HK-2 (cell line): ENCODE data around the gene SPIRE2.
"Not testable (repeated sequence)": the region's sequence is repeated elsewhere in the genome, so short reads cannot be mapped to it uniquely, and the experiment has no call there.

Experiments
- DNase-seq: peaks from one replicate; pipeline ENCODE4 v3.0.0-alpha.2; 2018; ENCODE audit not compliant: unreplicated experiment

SPIRE2 gene

DNA sequence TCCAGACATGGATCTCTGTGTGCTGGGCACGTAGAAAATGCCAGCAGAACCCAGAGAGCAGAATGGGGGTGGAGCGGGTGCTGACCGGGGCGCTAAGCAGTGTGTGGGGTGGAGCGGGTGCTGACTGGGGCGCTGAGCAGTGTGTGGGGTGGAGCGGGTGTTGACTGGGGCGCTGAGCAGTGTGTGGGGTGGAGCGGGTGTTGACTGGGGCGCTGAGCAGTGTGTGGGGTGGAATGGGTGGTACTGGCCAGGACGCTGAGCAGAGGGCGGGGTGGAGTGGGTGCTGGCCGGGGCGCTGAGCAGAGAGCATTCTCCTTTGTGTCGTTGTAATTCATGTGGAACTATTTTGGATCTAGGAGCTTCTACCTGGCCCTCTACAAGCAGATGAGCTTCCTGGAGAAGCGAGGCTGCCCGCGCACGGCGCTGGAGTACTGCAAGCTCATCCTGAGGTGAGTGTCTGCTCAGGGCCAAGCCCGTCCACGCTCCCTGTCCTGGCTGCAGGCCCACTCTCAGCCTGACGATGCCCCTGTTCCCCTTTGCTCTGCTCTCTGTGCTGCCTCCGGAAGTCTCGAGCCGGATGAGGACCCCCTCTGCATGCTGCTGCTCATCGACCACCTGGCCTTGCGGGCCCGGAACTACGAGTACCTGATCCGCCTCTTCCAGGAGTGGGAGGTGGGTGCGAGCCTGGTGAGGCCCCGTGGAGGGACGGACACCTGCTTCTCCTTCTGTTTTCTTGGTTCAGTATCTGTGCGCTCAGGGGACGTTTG, 70.1 kb downstream of the SPIRE2 start:
- DNase-seq, result no peak

DNA sequence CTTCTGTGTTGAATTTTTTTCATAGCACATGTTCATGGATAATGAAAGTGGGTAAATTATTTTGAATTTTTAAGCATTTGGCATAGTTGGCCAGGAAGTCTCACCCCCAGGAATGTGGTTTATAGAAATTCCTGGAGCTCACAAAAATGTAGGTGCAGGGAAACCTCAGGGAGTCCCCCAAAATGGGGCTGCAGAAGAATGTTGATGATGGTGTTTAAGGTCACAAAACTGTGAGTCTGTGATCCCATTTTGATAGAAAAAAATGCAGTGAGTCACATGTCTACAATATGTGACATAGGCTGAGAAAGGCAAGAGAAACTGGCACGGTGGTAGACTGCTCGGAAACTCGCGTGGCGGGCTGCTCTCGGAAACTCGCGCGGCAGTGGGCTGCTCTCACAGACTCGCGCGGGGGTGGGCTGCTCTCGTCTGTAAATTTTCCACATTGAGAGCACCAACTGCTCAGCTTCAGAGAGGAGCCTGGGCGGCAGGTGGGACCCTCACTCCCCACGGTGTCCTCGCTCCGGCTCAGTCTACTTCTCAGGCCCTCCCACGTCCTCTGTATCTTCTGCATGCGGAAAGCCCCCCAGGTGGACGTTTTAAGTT, 71.7 kb downstream of the SPIRE2 start:
- DNase-seq, result no peak

DNA sequence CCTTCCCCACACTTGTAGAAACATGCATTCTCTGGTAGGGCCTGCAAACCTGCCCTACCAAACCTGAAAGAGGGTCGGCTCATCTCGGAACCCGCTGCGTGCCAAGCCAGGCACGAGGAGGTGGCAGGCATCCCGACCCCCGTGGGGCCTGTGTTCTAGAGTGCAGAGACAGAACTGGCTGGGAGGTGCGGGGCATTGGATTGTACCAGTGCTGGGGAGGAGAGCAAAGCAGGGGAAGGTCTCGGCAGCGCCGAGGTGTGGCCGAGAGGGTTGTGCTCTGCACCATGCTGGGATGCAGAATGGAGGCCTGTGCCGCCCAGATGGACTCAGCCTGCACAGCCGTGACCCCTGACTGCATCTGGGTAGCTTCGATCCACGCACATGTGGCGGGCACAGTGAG, 72.6 kb downstream of the SPIRE2 start:
- no peak for DNase-seq

DNA sequence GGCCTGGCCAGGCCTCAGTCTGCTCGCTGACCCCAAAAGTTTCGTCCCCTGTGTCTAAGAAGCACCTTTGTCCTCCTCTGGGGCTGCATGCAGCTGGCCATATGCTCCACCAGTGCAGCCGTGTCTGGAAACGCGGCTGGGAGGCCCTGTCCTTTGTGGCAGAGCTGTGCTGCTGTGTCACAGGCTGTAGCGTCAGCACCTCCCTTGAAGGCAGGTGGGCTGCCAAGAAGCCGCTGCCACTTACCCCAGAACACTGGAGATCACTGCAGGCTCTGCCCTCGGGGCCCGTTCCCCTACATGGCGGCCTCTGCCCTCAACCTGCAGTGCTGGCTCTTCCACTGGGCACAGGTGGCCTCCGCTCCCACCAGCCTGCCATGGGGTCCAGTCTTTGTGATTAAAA, 74.7 kb downstream of the SPIRE2 start:
- DNase-seq, result no peak

DNA sequence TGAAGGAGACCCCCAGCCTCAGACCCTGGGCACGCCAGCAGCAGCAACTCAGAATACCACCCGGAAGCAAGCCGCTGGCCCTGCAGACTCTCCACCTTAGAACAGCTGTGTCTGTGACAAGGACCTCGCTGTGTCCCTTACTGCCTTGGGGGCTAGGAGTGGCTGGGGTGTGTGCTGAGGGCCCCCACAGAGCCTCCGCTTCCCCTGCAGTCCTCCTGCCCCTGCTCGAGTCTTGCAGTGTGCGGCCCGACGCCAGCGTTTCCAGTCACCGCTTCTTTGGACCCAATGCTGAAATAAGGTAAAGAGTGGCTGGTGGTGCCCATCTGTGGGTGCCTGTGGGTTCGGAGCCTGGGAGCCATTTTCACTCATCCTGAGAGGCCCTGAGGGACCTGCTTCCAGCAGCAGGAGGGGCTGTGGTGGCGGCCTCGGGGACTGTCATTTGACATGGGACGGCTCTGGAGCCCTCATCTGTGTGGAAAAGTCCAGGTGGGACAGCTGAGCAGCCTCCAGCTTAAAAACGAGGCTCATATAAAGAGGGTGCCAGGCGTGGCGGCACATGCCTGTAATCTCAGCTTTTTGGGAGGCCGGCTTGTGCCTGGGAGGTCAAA, 75.7 kb downstream of the SPIRE2 start:
- no peak for DNase-seq

DNA sequence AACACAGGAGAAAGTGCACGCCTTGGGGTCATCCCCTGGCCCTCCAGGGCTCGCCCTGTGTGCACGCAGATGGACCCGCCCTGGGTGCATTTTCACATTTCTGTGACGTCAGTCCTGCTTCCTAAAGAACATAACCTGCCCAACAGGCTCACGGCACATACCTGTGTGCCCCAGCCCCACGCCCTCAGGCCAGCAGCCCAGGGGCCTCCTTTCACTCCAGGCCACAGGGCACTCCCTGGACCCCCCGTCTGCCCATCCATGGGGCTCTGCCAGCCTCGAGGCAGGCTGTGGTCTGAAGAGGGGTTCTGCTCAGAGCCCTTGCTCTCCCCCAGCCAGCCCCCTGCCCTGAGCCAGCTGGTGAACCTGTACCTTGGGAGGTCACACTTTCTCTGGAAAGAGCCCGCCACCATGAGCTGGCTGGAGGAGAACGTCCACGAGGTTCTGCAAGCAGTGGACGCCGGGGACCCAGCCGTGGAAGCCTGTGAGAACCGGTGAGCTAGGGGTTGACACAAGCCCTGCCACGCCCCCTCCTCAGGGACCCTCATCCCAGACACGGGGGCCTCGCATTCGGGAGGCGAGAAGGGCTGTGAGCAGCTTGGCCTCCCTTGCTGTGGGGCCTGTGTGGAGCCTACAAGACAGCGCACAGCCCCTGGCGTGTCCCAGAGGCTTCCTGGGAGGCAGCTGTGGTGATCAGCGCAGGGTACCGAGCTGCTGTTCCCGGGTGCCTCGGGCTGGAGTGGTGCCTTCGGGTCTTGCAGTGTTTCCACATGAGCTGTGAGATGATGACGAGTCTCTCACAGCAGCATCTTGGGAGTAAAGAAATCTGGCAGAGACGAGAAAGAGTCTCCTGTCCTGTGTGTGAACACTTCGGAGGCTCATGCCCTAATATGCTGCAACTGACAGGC, 76.6 kb downstream of the SPIRE2 start:
- DNase-seq, result no peak

DNA sequence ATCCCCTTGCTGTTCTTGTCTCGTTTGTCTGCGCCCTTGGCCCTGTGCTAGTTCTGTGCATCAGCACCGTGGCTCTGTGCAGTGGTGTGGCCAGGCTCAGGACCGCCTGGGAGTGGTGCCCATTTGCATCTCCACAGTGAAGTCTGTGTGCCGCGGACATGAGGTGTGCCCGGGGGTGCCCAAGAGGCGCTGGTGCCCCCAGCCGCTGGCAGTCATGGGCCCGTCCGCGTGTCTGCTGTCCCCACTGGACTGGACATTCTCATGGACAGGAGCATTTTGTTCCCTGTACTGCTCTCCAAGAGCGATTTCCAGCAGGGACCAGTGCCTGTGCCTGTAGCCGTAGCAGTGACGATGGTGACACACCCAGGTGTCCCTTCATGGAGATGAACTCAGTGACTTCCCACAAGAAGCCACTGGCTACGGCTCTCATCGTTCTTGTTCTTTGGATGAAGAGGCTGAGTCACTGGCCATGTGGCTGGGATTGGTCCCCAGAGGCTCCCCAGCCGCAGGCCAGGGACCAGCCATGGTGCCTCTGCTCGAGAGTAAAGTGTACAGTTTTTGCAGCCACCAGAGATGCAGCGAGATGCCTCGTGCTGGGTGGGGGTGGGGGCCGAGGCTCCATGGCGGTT, 77.3 kb downstream of the SPIRE2 start:
- DNase-seq, result no peak

DNA sequence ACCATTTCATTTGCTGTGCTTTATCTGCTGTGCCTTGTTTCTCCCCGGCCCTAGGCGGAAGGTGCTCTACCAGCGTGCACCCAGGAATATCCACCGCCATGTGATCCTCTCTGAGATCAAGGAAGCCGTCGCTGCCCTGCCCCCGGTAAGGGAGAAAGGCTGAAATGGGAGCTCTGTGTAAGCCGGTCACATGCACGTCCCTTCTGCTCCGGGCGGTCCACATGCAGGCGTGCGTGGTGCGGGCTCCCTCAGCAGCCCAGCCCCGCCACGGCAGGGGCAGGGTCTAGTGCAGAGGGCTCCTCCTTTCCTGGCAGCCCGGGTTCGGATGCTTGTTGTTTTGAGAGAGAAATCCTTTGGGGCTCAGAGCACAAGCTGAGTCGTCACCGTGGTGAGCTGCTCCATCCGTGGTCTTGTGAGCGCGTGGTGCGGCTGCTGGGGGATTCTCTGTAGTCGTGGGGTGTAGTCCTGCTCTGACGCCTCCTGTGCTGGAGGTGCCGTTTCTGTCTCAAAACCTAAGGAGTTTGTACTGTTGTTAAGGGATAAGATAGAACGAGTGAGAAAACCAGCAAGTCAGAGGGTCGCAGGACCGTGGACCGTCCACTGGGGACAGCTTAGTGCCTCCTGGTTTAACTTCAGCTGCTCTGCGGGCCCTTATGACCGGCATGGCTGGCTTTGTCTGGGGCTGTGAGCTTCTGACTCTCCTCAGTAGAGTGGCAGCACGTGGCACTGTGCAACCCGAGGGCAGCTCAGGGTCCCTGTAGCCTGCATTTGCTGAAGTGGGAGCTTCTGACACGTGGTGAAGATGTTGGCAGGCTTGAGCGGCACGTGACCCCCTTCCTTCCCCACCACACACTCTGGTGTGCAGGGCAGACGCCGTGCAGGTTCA, 78.1 kb downstream of the SPIRE2 start:
- DNase-seq, result no peak

DNA sequence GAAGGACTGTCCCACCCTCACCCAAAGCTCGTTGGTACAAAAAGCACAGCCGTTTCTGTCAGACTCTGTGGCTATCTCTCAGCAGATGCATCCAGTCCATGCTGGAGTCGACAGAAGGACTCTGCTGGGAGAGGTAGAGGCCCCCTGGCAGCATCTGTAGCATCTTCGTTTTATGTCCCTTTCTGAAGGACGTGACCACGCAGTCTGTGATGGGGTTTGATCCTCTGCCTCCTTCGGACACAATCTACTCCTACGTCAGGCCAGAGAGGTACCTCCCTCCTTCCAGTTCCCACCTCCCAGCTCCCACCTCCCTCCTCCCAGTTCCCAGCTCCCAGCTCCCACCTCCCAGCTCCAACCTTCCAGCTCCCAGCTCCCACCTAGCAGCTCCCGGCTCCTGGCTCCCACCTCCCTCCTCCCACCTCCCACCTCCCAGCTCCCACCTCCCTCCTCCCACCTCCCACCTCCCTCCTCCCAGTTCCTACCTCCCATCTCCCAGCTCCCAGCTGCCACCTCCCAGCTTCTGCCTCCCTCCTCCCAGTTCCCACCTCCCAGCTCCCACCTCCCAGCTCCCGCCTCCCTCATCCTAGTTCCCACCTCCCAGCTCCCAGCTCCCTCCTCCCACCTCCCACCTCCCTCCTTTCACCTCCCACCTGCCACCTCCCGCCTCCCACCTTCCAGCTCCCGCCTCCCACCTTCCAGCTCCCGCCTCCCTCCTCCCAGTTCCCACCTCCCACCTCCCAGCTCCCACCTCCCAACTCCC, 79.0 kb downstream of the SPIRE2 start:
- DNase-seq, result no peak

DNA sequence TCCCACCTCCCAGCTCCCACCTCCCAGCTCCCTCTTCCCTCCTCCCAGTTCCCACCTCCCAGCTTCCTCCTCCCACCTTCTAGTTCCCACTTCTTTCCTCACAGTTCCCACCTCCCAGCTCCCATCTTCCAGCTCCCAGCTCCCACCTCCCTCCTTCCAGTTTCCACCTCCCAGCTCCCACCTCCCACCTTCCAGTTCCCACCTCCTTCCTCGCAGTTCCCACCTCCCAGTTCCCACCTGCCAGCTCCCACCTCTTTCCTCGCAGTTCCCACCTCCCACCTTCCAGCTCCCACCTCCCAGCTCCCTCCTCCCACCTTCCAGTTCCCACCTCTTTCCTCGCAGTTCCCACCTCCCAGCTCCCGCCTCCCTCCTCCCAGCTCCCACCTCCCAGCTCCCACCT, 80.0 kb downstream of the SPIRE2 start:
- DNase-seq, result no peak

DNA sequence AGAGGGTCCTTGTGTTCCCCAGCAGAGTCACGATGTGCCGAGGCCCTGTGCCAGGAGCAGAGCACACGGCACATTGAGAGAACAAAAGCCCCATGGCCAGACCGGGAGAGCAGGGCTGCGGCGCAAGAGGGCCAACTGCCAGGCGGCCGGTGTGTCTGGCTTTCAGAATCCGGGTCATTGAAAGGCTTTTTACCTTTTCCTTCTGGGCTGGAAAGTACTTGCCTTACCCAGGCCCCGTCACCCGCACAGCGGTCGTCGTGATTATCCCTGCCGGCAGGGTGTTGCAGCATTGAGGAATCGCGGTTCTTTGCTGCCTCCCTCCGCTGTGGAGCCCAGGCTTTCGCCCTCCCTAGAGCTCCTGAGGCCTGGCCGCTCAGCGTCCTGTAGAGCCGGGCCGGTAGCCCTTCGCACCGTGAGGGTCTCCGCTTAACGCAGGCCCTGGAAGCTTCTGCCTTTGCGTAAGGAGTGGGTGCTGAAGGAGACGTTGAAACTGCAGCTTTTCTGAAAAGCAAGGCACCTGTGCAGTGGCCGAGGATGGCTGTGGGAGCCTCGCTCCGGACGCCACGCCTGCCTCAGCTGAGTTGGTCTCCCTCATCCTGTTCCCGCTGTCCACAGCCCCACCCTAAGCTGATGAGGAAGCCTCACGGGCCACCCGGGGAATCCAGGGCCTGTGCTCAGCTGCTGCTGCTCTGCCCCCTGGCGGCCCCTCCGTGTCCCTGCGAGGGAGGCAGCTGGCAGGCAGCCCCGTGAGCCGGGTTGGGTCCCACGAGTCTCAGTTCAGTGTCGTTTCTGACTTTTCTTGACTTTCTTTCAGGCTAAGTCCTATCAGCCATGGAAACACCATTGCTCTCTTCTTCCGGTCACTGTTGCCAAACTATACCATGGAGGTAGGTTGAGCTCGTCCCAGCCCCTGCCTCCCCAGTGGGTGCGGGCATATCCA, 81.8 kb downstream of the SPIRE2 start:
- DNase-seq, result peak; percentile 55

DNA sequence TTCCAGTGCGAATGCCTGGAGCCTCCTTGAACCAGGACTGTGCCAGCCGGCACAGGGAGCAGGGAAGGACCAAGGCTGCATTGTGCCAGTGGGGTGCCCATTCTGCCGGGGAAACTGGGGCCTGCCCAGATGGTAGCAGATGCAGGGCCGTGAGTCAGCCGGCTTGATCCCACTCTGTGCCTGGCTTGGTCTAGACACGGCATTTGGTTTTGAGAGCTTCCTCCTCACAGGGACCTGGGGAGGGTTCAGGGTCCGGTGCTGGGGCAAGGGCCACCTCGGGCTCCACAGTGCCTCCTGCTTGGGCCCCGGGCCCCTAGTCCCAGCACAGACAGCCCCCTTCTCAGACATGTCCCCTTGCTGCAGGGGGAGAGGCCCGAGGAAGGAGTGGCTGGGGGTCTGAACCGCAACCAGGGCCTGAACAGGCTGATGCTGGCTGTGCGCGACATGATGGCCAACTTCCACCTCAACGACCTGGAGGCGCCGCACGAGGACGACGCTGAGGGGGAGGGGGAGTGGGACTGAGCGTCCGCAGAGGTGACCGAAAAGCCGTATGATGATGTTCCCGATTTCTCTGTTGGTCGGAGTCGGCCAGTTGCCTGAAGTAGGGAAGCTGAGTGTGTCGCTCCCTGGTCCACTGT, 82.6 kb downstream of the SPIRE2 start:
- DNase-seq, result no peak

DNA sequence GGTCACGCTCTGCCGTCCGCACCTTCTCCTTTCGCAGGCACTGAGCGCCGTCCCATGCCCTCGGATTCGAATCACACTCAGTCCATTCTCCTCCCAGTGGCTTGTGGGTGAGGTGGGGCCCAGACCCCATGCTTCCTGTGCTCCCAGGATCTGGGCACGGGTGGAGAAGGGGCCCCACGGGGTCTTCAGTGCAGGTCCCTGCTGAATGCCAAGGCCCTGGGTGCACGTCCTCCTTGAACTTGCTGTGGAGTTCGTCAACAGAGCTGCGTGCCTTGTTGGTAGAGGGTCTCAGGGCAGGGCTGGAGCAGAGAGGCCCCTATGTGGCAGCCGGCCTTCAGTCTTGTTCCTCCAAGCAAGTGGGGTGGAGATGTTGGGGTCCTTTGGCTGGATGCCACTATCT, 83.1 kb downstream of the SPIRE2 start:
- no peak for DNase-seq

DNA sequence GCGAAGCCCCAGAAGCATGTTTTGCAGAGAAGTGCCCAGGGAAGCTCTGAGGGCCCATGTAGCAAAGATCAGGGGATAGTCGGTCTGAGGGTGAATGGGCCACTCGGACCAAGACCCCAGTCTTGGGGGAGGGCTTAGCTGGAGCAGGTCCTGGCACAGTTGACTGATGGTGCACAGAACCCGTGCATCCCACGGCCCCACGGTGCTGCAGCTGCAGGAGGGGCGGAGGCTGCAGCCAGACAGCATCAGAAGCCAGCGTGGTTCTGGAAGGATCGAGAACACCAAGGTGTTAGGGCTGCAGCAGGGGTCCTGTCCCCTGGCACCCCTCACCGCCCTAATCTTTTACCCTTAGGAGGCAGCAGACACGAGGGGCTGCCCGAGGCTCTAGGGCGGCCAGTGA, 83.9 kb downstream of the SPIRE2 start:
- DNase-seq, result no peak

DNA sequence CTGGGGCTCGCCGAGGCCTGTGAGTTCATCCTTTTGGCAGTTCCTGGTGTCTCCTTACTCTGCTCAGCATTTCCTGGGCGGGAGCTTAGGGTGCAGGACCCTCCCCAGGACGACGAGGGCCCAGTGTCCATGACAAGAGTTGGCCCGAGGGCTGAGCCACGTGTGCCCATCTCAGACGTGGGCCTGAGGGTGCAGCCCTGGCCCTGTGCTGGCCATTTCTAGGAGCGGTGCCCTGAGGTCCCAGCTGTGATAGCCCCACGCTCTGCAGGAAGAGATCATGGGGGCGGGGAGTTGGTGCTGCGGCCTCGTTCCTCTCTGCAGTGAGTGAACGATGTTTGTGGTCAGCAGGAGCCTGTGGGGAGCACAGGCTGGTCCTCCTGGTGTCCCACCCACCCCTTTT, 84.4 kb downstream of the SPIRE2 start:
- no peak for DNase-seq

DNA sequence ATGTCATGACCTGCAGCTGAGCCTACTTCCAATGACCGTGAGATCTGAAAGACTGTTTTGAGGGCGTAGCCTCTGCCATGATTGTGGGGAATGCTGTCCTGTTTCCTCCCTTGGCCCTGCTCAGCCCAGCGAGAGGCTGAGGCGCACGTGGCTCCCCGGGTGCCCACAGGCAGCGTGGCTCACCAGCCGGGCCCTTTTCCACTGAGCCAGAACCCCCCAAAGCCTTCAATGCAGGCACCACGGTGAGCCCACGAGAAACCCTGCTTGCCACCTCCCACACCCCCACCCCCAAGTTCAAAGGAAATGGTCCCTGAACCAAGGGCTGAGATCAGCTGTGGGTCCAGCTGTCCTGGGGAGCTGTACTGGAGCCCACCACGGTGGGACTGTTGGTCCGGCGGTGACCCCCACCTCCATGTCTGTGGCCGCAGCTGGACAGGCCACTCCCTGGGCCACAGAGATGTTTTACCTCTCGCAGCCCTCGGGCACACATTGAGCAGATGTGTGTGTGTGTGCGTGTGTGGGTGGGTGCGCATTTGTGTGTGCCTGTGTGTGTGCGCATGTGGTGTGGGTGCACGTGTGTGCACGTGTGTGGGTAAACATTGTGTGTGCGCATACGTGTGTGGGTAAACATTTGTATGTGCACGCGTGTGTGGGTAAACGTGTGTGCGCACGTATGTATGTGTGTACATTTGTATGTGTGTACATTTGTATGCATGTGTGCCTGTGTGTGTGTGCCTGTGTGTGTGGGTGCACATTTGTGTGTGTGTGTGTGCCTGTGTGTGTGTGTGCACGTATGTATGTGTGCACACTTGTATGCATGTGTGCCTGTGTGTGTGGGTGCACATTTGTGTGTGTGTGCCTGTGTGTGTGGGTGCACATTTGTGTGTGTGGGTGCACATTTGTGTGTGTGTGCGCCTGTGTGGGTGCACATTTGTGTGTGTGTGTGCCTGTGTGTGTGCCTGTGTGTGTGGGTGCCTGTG, 85.4 kb downstream of the SPIRE2 start:
- DNase-seq, result no peak

DNA sequence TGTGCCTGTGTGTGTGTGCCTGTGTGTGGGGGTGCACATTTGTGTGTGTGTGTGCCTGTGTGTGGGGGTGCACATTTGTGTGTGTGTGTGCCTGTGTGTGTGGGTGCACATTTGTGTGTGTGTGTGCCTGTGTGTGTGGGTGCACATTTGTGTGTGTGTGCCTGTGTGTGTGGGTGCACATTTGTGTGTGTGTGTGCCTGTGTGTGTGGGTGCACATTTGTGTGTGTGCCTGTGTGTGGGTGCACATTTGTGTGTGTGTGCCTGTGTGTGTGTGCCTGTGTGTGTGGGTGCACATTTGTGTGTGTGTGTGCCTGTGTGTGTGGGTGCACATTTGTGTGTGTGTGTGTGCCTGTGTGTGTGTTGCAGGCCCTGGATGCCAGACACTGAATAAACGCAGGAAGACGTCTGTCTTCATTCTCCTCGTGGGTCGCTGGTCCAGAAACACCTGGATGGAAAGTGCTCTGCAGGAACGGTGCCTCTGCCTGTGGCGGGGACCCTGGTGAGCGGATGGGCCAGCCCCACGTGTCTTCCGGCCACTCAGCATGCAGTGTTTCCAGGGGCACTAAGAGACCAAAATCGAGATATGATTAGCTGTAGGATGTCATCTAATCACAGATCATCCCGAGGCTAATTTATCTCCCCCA, 86.5 kb downstream of the SPIRE2 start:
- DNase-seq, result not testable (repeated sequence)
